Measurements from ENCODE around the gene CEP164.

CEP164 gene

DNA sequence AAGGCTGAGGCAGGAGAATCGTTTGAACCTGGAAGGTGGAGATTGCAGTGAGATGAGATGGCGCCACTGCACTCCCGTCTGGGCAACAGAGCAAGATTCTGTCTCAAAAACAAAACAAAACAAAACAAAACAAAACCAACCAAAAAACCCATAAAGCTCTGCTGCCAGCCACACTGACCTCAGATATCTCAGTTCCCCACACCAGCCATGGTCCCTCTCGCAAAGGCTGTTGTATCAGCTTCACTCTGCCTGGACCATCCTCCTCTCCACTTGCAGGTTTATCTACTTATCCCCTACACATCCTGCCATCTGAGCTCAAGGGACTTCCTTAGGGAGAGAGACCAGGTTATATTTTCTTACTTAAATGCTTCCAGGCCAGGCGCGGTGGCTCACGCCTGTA, 25.4 kb upstream of the CEP164 start:
- TF ChIP-seq, protein P1, sequence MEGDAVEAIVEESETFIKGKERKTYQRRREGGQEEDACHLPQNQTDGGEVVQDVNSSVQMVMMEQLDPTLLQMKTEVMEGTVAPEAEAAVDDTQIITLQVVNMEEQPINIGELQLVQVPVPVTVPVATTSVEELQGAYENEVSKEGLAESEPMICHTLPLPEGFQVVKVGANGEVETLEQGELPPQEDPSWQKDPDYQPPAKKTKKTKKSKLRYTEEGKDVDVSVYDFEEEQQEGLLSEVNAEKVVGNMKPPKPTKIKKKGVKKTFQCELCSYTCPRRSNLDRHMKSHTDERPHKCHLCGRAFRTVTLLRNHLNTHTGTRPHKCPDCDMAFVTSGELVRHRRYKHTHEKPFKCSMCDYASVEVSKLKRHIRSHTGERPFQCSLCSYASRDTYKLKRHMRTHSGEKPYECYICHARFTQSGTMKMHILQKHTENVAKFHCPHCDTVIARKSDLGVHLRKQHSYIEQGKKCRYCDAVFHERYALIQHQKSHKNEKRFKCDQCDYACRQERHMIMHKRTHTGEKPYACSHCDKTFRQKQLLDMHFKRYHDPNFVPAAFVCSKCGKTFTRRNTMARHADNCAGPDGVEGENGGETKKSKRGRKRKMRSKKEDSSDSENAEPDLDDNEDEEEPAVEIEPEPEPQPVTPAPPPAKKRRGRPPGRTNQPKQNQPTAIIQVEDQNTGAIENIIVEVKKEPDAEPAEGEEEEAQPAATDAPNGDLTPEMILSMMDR (IDR thresholded peaks at IDR 0.05; ENCODE audit: control extremely low read depth, extremely low read depth, low read depth, missing control alignments), result no peak
- ChIA-PET POLR2A (no interaction called here), CTCF (interaction anchor here (1.8 to 2.5 kb wide), 2 partner anchors 11 to 13 kb away, joined by 5 to 8 read pairs; partner anchors contain the start of genes BACE1 and BACE1-AS)
- DNase-seq (ENCODE audit: extremely low spot score), result no peak

DNA sequence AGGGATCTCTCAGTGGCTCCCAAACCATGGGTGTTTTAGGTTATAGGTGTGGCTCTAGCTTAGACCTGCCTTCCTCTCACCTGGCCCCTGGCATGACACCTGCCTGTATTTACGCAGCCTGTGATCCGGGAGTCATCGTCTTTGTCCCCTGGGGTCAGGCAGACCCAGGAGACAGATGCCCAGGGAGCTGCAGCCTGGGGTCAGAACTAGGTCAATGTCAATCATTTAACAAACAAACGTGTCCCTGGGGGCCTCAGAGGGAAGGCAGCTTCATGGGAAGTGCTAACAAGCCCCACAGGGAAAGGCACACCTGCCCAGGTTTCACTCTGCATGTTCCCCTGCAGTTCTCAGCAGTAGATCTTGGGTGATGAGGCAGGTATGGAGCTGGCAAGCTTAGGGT, 24.6 kb upstream of the CEP164 start:
- TF ChIP-seq, protein P1 (IDR thresholded peaks at IDR 0.05; ENCODE audit: control extremely low read depth, extremely low read depth, low read depth, missing control alignments), result no peak
- DNase-seq (ENCODE audit: extremely low spot score), result no peak
- CTCF ChIA-PET, result interaction anchor here (1.8 to 2.5 kb wide), 2 partner anchors 12 kb away, joined by 5 to 8 read pairs; partner anchors contain the start of genes BACE1 and BACE1-AS
- POLR2A ChIA-PET, result no interaction called here

DNA sequence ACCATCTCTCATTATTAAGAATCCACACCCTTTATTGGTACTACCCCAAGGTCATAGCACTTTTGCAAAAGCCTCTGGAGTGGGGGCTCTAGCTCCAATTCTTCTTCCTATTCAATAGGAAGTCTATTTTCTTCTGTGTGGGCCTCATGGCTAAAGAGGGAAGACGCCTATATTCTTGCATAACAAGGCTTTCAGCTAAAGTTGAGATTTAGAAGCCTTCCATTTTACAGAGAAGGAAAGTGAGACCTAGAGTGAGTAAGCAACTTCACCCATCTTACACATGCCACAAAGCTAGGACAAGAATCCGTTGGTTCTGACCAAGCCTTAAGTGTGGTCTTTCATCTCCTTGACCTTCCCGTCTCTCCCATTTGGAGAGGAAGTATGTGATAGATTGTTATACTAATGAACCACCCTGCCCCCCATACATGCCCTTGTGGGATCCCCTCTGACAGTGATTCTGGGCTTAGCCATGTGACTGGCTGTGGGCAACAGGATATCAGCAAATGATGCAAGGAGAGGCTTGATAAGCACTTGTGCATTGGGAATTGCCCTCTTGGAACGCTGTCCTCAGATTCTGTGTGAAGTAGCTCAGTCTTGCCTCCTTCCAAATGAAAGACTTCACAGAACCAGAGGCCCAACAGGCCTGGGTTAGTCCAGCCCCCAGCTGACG, 23.9 kb upstream of the CEP164 start:
- POLR2A ChIA-PET, result no interaction called here
- TF ChIP-seq, protein P1 (IDR thresholded peaks at IDR 0.05; ENCODE audit: control extremely low read depth, extremely low read depth, low read depth, missing control alignments), result no peak
- no peak for DNase-seq (ENCODE audit: extremely low spot score)
- CTCF ChIA-PET, result interaction anchor here (2.5 kb wide), 1 partner anchor 11 kb away, joined by 8 read pairs; the partner anchor contains the start of gene BACE1

GRCh38 chr11:117305145-117305544, 22.5 kb upstream of the CEP164 start:
- ChIA-PET CTCF (no interaction called here), POLR2A (no interaction called here)
- DNase-seq (ENCODE audit: extremely low spot score), result no peak
- TF ChIP-seq, protein P1 (IDR thresholded peaks at IDR 0.05; ENCODE audit: control extremely low read depth, extremely low read depth, low read depth, missing control alignments), result no peak

GRCh38 chr11:117309310-117309709, 18.3 kb upstream of the CEP164 start:
- ChIA-PET POLR2A (no interaction called here), CTCF (no interaction called here)
- DNase-seq (ENCODE audit: extremely low spot score), result no peak
- TF ChIP-seq, protein P1 (IDR thresholded peaks at IDR 0.05; ENCODE audit: control extremely low read depth, extremely low read depth, low read depth, missing control alignments), result no peak

- ChIA-PET CTCF (no interaction called here), POLR2A (no interaction called here)
- DNase-seq (ENCODE audit: extremely low spot score), result no peak
- TF ChIP-seq, protein P1 (IDR thresholded peaks at IDR 0.05; ENCODE audit: control extremely low read depth, extremely low read depth, low read depth, missing control alignments), result no peak
These were observed 14.6 kb upstream of the CEP164 start for GRCh38 chr11:117313091-117313490.
